Panc1 (cell line): ENCODE measurements around the gene ADGRV1. TPM values are rescaled to one million over a fixed set of nuclear protein-coding genes. Genes with fewer than 3 reads are reported as not detected.

Source experiments
- ATAC-seq: fragments of 200-7000 bp; cut with Tn5 transposase; 2 replicates; pipeline ENCODE4 v1.9.1; 2020; ENCODE audit warnings: mild to moderate bottlenecking, moderate library complexity
- BruUV-seq: library from RNA; stranded (reverse); fragments of 400-500 nt; replicated peaks from 2 replicates; lab custom pipeline; 2021; lab: Mats Ljungman, UMichigan
- CTCF ChIA-PET: fragments of 300-600 bp; sonication (Branson Sonifier 250); formaldehyde crosslinking; loops from one replicate; lab custom pipeline; 2022; ENCODE audit warnings: antibody characterized with exemption; lab: Charles Lee
- POLR2A ChIA-PET: fragments of 300-600 bp; sonication (Branson Sonifier 250); formaldehyde crosslinking; loops from one replicate; lab custom pipeline; 2022; ENCODE audit warnings: antibody characterized with exemption; lab: Charles Lee
- DNase-seq: peaks from one replicate; pipeline ENCODE4 v3.0.0-alpha.2; 2010; ENCODE audit warnings: low read depth, low spot score
- H3K27ac ChIP-seq: 2 replicates; pipeline ENCODE4 v1.5.1; 2011; ENCODE audit warnings: mild to moderate bottlenecking, low read length, inconsistent platforms
- H3K27me3 ChIP-seq: fragments of 200-500 bp; sonication (Bioruptor generic); 2 replicates; pipeline ENCODE4 v1.6.0; 2014; ENCODE audit warnings: low read length, inconsistent platforms; ENCODE audit not compliant: control insufficient read depth, insufficient read depth
- H3K36me3 ChIP-seq: fragments of 200-500 bp; sonication (Bioruptor generic); 2 replicates; pipeline ENCODE4 v1.5.1; 2014; ENCODE audit warnings: inconsistent platforms, mild to moderate bottlenecking, low read length, moderate library complexity; ENCODE audit not compliant: control insufficient read depth, insufficient read depth
- H3K4me1 ChIP-seq: 2 replicates; pipeline ENCODE4 v1.5.1; 2011; ENCODE audit warnings: inconsistent platforms, mild to moderate bottlenecking, low read length, moderate library complexity; ENCODE audit not compliant: control insufficient read depth, insufficient read depth
- H3K4me3 ChIP-seq, 2 experiments: 2 replicates each; pipeline ENCODE4 v1.5.1; 2011 to 2012; ENCODE audit warnings: low read depth in 2 of 2, low read length in 2 of 2, mild to moderate bottlenecking in 2 of 2, inconsistent platforms in 1 of 2, moderate library complexity in 1 of 2
- H3K9me3 ChIP-seq: fragments of 200-500 bp; sonication (Bioruptor generic); 2 replicates; pipeline ENCODE4 v1.5.1; 2014; ENCODE audit warnings: low read depth, mild to moderate bottlenecking, inconsistent platforms, low read length, moderate library complexity; ENCODE audit not compliant: control insufficient read depth, insufficient read depth
- CTCF ChIP-seq: fragments of 450-650 bp; IDR thresholded peaks from 2 replicates; pipeline ENCODE4 v1.5.1; 2017; ENCODE audit warnings: mild to moderate bottlenecking
- POLR2AphosphoS5 ChIP-seq: IDR thresholded peaks from 2 replicates; pipeline ENCODE4 v1.6.1; 2012; ENCODE audit warnings: mild to moderate bottlenecking, low read depth, low read length, moderate library complexity
- REST ChIP-seq, 2 experiments: IDR thresholded peaks; 2 replicates each; pipeline ENCODE4 v1.6.1; 2011 to 2012; ENCODE audit warnings: low read depth in 2 of 2, control low read depth in 1 of 2, low read length in 1 of 2, mild to moderate bottlenecking in 1 of 2, moderate library complexity in 1 of 2; ENCODE audit not compliant: insufficient read depth in 1 of 2
- SIN3A ChIP-seq: IDR thresholded peaks from 2 replicates; pipeline ENCODE4 v1.6.1; 2012; ENCODE audit warnings: low read depth, mild to moderate bottlenecking, low read length, moderate library complexity, borderline replicate concordance; ENCODE audit not compliant: insufficient read depth
- TCF7L2 ChIP-seq: IDR thresholded peaks from 2 replicates; pipeline ENCODE4 v1.6.1; 2011; ENCODE audit warnings: mild to moderate bottlenecking, low read depth, low read length, inconsistent platforms
- in situ Hi-C: cut with HindIII; loops from 2 replicates; pipeline ENCODE4 v1.10.0; 2016; ENCODE audit warnings: low sequenced_read_pairs, low pct_unique_long_range_greater_than_20kb
- intact Hi-C: fragments of 100-400 bp; cut with micrococcal nuclease; formaldehyde crosslinking; loops from one replicate; pipeline ENCODE4 v1.10.0; 2022; ENCODE audit not compliant: unreplicated experiment
- total RNA-seq: library from RNA; stranded (reverse); gene quantifications from one replicate; pipeline ENCODE4 v1.2.1, GENCODE V29; 2021; ENCODE audit not compliant: unreplicated experiment

The ADGRV1 gene
- total RNA-seq, 1 experiment from 2014 or later: 0.49 TPM

DNA sequence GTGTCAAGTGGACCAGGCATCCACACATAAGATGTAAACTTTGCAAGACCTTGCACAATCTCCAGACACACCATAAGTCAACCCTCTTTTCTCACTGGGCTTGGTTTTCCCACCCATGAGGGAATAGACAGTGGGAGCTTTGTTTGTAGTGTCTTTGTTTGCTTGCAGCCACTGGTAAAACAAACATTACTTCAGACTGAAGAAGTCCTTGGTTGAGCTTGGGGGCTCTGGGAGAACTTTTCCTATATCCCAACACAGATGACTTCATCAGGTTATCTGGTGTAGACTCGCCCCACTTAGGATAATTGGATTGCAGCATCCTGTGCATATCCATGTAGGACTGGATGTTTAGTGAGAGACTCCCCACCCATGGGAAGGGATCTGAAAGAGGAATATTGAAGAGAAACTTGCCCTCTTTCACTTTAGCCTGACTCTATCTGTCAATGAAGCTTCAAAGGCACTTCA is 11.5 kb upstream of the ADGRV1 start:
- TF ChIP-seq POLR2AphosphoS5: no peak
- TF ChIP-seq REST (IDR thresholded peaks at IDR 0.05; ENCODE audit: insufficient read depth in 1 of 2, low read depth in 2 of 2, low read length in 1 of 2): no peak
- no peak for TF ChIP-seq SIN3A
- no peak for TF ChIP-seq TCF7L2
- TF ChIP-seq CTCF: no peak
- ChIA-PET CTCF (interaction anchor here (0.6 kb wide), 1 partner anchor 107 kb away, joined by 7 read pairs; no protein-coding TSS in a partner anchor), POLR2A (no interaction called here)
- ATAC-seq (no peak), DNase-seq (no peak)
- Histone ChIP-seq H3K4me1 (no peaks in the 10 kb centered on the region), H3K36me3 (no peaks in the 10 kb centered on the region), H3K9me3 (no peaks in the 10 kb centered on the region), H3K27ac (no peak overlapping the region), H3K27me3 (peaks cover 28% of the 10 kb centered on the region), H3K4me3 (no peak overlapping the region)
- intact Hi-C loops (no loop called here), in situ Hi-C loops (no loop called here)
- no TSS peak for BruUV-seq

GRCh38 chr5:90548069-90548593 is 10.5 kb upstream of the ADGRV1 start:
- Histone ChIP-seq H3K4me1 (no peaks in the 10 kb centered on the region), H3K9me3 (no peaks in the 10 kb centered on the region), H3K4me3 (no peak overlapping the region), H3K27me3 (peaks cover 36% of the 10 kb centered on the region), H3K27ac (no peak overlapping the region), H3K36me3 (no peaks in the 10 kb centered on the region)
- intact Hi-C loops (no loop called here), in situ Hi-C loops (no loop called here)
- BruUV-seq: no TSS peak
- DNase-seq (no peak), ATAC-seq (peak; percentile 65; the same call in 1 of the 2 replicates)
- TF ChIP-seq SIN3A (no peak), POLR2AphosphoS5 (no peak), CTCF (no peak), TCF7L2 (no peak), REST (IDR thresholded peaks at IDR 0.05; ENCODE audit: insufficient read depth in 1 of 2, low read depth in 2 of 2, low read length in 1 of 2) (no peak)
- POLR2A ChIA-PET: no interaction called here
- CTCF ChIA-PET: no interaction called here
